Liver (tissue), 9 donors: ENCODE measurements around the gene INO80C. TPM values are rescaled to one million over a fixed set of nuclear protein-coding genes. Genes with fewer than 3 reads are reported as not detected.

ENCODE experiments used
- DNase-seq: peaks from one replicate; pipeline ENCODE4 v3.0.0-alpha.2; 2017; ENCODE audit warnings: low spot score
- H3K27ac ChIP-seq, 2 donors: one replicate each; pipeline ENCODE4 v1.7.0; 2013; ENCODE audit warnings: inconsistent platforms in 2 of 2, low read length in 2 of 2, control low read depth in 1 of 2, low read depth in 1 of 2, mild to moderate bottlenecking in 1 of 2
- H3K27me3 ChIP-seq, 4 donors: one replicate each; pipeline versions ENCODE4 v1.6.1 to v1.7.0; 2013; ENCODE audit warnings: low read length in 3 of 4, inconsistent platforms in 1 of 4, mild to moderate bottlenecking in 1 of 4, moderate library complexity in 1 of 4; ENCODE audit not compliant: control insufficient read depth in 4 of 4, insufficient read depth in 4 of 4
- H3K36me3 ChIP-seq, 4 donors: one replicate each; pipeline versions ENCODE4 v1.6.1 to v1.7.0; 2013; ENCODE audit warnings: low read length in 3 of 4, mild to moderate bottlenecking in 3 of 4, low read depth in 1 of 4, moderate library complexity in 1 of 4; ENCODE audit not compliant: control insufficient read depth in 4 of 4, insufficient read depth in 3 of 4
- H3K4me1 ChIP-seq, 4 donors: one replicate each; pipeline versions ENCODE4 v1.6.1 to v1.7.0; 2013; ENCODE audit warnings: low read length in 3 of 4, mild to moderate bottlenecking in 3 of 4, moderate library complexity in 1 of 4; ENCODE audit not compliant: control insufficient read depth in 4 of 4, insufficient read depth in 4 of 4
- H3K4me3 ChIP-seq, 3 donors: one replicate each; pipeline versions ENCODE4 v1.6.1 to v1.7.0; 2013; ENCODE audit warnings: low read length in 3 of 3, control low read depth in 1 of 3, low read depth in 1 of 3, mild to moderate bottlenecking in 1 of 3
- H3K9ac ChIP-seq, 2 donors: one replicate each; pipeline ENCODE4 v1.7.0; 2013; ENCODE audit warnings: low read length in 2 of 2, mild to moderate bottlenecking in 2 of 2, moderate library complexity in 2 of 2, control low read depth in 1 of 2, low read depth in 1 of 2
- H3K9me3 ChIP-seq, 4 donors: one replicate each; pipeline versions ENCODE4 v1.6.1 to v1.7.0; 2013; ENCODE audit warnings: low read length in 3 of 4; ENCODE audit not compliant: control insufficient read depth in 4 of 4
- ATF3 ChIP-seq: IDR thresholded peaks from 2 replicates; pipeline ENCODE4 v1.6.1; 2016; ENCODE audit warnings: antibody characterized with exemption
- EGR1 ChIP-seq, 2 donors: IDR thresholded peaks; 2 replicates each; pipeline ENCODE4 v1.6.1; 2016 to 2018; ENCODE audit warnings: antibody characterized with exemption in 2 of 2, low read depth in 2 of 2
- FOXA1 ChIP-seq: IDR thresholded peaks from 2 replicates; pipeline ENCODE4 v1.6.1; 2016; ENCODE audit warnings: antibody characterized with exemption
- GABPA ChIP-seq, 2 donors: IDR thresholded peaks in 1 of 2; conservative IDR thresholded peaks in 1 of 2; 2 replicates each; pipeline ENCODE4 v1.6.1; 2016; ENCODE audit warnings: antibody characterized with exemption in 2 of 2, mild to moderate bottlenecking in 1 of 2, moderate library complexity in 1 of 2
- HNF4A ChIP-seq, 2 donors: conservative IDR thresholded peaks; 2 replicates each; pipeline ENCODE4 v1.6.1; 2016; ENCODE audit warnings: antibody characterized with exemption in 2 of 2, mild to moderate bottlenecking in 2 of 2
- JUND ChIP-seq, 2 donors: IDR thresholded peaks; 2 replicates each; pipeline ENCODE4 v1.6.1; 2016; ENCODE audit warnings: antibody characterized with exemption in 2 of 2
- MAX ChIP-seq: IDR thresholded peaks from 2 replicates; pipeline ENCODE4 v1.6.1; 2016; ENCODE audit warnings: antibody characterized with exemption
- RAD21 ChIP-seq, 2 donors: IDR thresholded peaks; 2 replicates each; pipeline ENCODE4 v1.6.1; 2016; ENCODE audit warnings: antibody characterized with exemption in 2 of 2, mild to moderate bottlenecking in 2 of 2
- RXRA ChIP-seq, 2 donors: IDR thresholded peaks; 2 replicates each; pipeline ENCODE4 v1.6.1; 2017 to 2018; ENCODE audit warnings: antibody characterized with exemption in 2 of 2, mild to moderate bottlenecking in 1 of 2
- SP1 ChIP-seq: IDR thresholded peaks from 2 replicates; pipeline ENCODE4 v1.6.1; 2018; ENCODE audit warnings: antibody characterized with exemption, mild to moderate bottlenecking
- TAF1 ChIP-seq: conservative IDR thresholded peaks from 2 replicates; pipeline ENCODE4 v1.6.1; 2016; ENCODE audit warnings: antibody characterized with exemption, mild to moderate bottlenecking
- ZBTB33 ChIP-seq: IDR thresholded peaks from 2 replicates; pipeline ENCODE4 v1.6.1; 2016; ENCODE audit warnings: antibody characterized with exemption
- WGBS: extraction: QIAGEN DNeasy Blood & Tissue Kit; methylation state at CpG from one replicate; pipeline ENCODE4 v1.1.7; 2013; 5-methylcytosine and 5-hydroxymethylcytosine counted together
- polyA plus RNA-seq, 2 donors: library from polyadenylated mRNA; stranded (reverse) in 1 of 2; unstranded in 1 of 2; fragments of 200-250 nt in 1 of 2; fragments of >200 nt in 1 of 2; fragmentation: Nextera tagmentation in 1 of 2; extraction: Ambion mirVana in 1 of 2; gene quantifications; one replicate each; pipeline versions ENCODE4 v1.2.1 to v1.2.3, GENCODE V29; 2013 to 2015
- total RNA-seq, 2 donors: library from RNA; depleted of rRNA; stranded (reverse); fragments of >200 nt; gene quantifications; one replicate each; pipeline ENCODE4 v1.2.3, GENCODE V29; 2014
- TF ChIP-seq, protein P1 (sequence below): IDR thresholded peaks from 2 replicates; pipeline ENCODE4 v1.6.1; 2016; ENCODE audit warnings: antibody characterized with exemption, mild to moderate bottlenecking
- donor health status: healthy.
- donor health status: healthy.
- donor health status: healthy.
- donor health status: healthy.
- donor health status: healthy.

Gene INO80C
- total and polyA plus RNA-seq, 4 donors: 4.6 to 13.4 (median 10.5) TPM

DNA sequence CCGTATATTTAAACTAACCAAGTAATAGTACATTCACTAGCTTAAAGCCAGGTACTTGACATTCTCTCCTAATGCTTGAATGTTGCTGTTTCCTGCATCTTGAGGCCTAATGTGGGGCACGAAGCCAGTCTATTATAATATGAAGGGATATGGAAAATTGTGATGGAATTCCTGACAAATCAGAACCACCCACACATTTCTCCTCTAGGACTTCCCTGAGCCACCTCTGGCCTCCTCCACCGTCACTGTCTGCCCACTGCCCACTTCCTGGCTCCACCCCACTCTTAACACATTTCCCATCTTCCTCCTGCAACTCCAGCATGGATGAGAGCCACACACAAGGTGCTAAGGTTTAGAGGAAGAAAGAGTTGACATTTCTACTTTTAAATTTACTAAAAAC is 19.0 kb upstream of the INO80C start:
- H3K4me1 ChIP-seq: no peaks in the 10 kb centered on the region
- H3K27me3 ChIP-seq: no peaks in the 10 kb centered on the region
- no peak overlapping the region for H3K27ac ChIP-seq
- no peak for DNase-seq
- H3K4me3 ChIP-seq: no peak overlapping the region
- TF ChIP-seq TAF1 (no peak), EGR1 (IDR thresholded peaks at IDR 0.05; ENCODE audit: low read depth in 2 of 2) (no peak), RXRA (IDR thresholded peaks at IDR 0.05) (no peak), HNF4A (conservative IDR thresholded peaks at IDR 0.05) (no peak), SP1 (no peak), GABPA (IDR thresholded peaks at IDR 0.05 in 1 of 2, conservative IDR thresholded peaks at IDR 0.05 in 1 of 2) (no peak), FOXA1 (no peak), ATF3 (no peak), MAX (no peak)
- H3K9ac ChIP-seq: no peak overlapping the region
- H3K9me3 ChIP-seq: no peaks in the 10 kb centered on the region
- no peaks in the 10 kb centered on the region for H3K36me3 ChIP-seq
- WGBS: 87% methylated on average over 3 of the region's 3 CpGs

GRCh38 chr18:35516351-35516750 is 18.6 kb upstream of the INO80C start:
- no peaks in the 10 kb centered on the region for H3K27me3 ChIP-seq
- TF ChIP-seq ZBTB33: no peak
- TF ChIP-seq, protein P1, sequence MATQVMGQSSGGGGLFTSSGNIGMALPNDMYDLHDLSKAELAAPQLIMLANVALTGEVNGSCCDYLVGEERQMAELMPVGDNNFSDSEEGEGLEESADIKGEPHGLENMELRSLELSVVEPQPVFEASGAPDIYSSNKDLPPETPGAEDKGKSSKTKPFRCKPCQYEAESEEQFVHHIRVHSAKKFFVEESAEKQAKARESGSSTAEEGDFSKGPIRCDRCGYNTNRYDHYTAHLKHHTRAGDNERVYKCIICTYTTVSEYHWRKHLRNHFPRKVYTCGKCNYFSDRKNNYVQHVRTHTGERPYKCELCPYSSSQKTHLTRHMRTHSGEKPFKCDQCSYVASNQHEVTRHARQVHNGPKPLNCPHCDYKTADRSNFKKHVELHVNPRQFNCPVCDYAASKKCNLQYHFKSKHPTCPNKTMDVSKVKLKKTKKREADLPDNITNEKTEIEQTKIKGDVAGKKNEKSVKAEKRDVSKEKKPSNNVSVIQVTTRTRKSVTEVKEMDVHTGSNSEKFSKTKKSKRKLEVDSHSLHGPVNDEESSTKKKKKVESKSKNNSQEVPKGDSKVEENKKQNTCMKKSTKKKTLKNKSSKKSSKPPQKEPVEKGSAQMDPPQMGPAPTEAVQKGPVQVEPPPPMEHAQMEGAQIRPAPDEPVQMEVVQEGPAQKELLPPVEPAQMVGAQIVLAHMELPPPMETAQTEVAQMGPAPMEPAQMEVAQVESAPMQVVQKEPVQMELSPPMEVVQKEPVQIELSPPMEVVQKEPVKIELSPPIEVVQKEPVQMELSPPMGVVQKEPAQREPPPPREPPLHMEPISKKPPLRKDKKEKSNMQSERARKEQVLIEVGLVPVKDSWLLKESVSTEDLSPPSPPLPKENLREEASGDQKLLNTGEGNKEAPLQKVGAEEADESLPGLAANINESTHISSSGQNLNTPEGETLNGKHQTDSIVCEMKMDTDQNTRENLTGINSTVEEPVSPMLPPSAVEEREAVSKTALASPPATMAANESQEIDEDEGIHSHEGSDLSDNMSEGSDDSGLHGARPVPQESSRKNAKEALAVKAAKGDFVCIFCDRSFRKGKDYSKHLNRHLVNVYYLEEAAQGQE: no peak
- no peak overlapping the region for H3K9ac ChIP-seq
- 87% methylated on average over 3 of the region's 3 CpGs for WGBS
- H3K4me3 ChIP-seq: no peak overlapping the region
- no peak for DNase-seq
- no peaks in the 10 kb centered on the region for H3K36me3 ChIP-seq
- H3K9me3 ChIP-seq: no peaks in the 10 kb centered on the region
- no peaks in the 10 kb centered on the region for H3K4me1 ChIP-seq
- H3K27ac ChIP-seq: no peak overlapping the region

GRCh38 chr18:35515460-35516130 is 17.8 kb upstream of the INO80C start:
- TF ChIP-seq RXRA (IDR thresholded peaks at IDR 0.05) (no peak), FOXA1 (no peak), RAD21 (IDR thresholded peaks at IDR 0.05) (no peak), ATF3 (no peak), JUND (IDR thresholded peaks at IDR 0.05) (no peak), ZBTB33 (no peak)
- TF ChIP-seq, protein P1: no peak
- no peak overlapping the region for H3K27ac ChIP-seq

More at GRCh38 chr18:35515460-35516130, 17.8 kb upstream of the INO80C start:
- H3K4me3 ChIP-seq: no peak overlapping the region
- WGBS: 79% methylated on average over 6 of the region's 6 CpGs
- H3K27me3 ChIP-seq: no peaks in the 10 kb centered on the region
- no peak overlapping the region for H3K9ac ChIP-seq
- H3K36me3 ChIP-seq: no peaks in the 10 kb centered on the region
- no peaks in the 10 kb centered on the region for H3K9me3 ChIP-seq
- no peak for DNase-seq
- H3K4me1 ChIP-seq: no peaks in the 10 kb centered on the region
